ENCODE measurements around the gene TYW5.

GRCh38 chr2:199968126-199968525 lies 12.8 kb upstream of the TYW5 start:
- no peak for TF ChIP-seq CTCF (IDR thresholded peaks at IDR 0.05; ENCODE audit: low read depth, low read length, poor library complexity, severe bottlenecking)
- TF ChIP-seq EZH2phosphoT487 (IDR thresholded peaks at IDR 0.05; ENCODE audit: borderline replicate concordance, low read length) = no peak
